Aortic smooth muscle cell (primary cell): ENCODE results near the gene CCDC188. TPM values are rescaled to one million over a fixed set of nuclear protein-coding genes. Genes with fewer than 3 reads are reported as not detected.

ENCODE experiments used
- total RNA-seq: library from RNA; depleted of rRNA; stranded (reverse); fragments of >200 nt; gene quantifications from 2 replicates; pipeline ENCODE4 v1.2.3, GENCODE V29; 2014

The CCDC188 gene
- total RNA-seq = 1.7 and 3.5 TPM in 2 replicates

DNA sequence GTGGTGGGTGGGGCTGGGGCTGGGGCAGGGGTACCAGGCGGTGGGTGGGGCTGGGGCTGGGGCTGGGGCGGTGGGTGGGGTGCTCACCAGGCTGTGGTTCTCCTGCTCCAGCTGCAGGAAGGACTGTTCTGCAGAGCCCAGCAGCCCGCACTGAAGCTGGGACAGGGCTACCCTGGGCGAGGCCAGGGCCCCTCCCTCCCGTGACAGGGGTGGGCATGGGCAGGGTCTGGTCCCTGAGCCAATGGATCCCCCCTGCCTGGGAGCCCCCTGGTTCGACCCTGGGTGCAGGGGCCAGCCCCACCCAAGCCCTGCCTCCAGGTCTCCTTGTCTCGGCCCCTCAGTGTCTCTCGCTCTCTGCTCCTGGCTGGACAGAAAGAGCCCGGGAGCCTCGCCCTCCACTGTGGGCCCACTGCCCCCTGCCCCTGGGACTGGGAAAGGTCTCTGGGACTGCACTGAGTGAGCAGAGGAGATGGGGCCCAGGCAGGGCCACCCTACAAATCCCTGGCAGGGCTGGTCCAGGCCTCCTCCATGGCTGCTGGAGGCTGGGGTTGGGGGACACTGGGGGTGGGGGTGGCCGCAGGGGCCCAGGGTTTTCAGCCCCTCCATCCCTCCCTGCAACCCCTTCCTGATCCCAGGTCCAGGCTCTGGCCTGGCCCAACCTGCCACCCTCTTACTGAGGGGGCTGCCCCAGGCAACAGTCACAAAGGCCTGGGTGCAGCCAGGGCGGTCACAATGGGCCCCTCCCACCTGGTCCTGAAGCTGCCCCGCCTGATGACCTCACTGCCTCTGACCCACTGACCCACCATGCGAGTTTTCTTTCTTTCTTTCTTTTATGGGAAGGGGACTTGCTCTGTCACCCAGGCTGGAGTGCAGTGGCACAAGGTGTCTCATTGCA is at the start of gene CCDC188:
Gene CCDC188 (minus strand): TSS at position 675 of the 895 bp plus-strand sequence. CDS start 69 bp downstream, at position 606.

DNA sequence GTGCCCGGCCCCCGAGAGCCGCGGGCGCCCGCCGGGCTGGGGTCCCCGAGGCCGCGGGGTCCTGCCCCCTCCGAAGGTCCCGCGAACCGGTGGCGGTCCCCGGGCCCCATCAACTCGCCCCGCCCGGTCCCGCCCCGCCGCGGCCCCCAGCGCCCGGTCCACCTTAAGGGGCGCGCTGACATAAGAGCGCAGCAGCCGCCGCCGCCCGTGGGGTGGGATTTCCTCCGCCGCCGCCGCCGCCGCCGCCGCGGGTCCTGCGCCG is 19.3 kb downstream of the CCDC188 start, which contains the start of gene ZDHHC8:
Gene ZDHHC8 (plus strand): TSS at position 208 of the 262 bp plus-strand sequence. CDS start 144 bp downstream, outside the sequence.

DNA sequence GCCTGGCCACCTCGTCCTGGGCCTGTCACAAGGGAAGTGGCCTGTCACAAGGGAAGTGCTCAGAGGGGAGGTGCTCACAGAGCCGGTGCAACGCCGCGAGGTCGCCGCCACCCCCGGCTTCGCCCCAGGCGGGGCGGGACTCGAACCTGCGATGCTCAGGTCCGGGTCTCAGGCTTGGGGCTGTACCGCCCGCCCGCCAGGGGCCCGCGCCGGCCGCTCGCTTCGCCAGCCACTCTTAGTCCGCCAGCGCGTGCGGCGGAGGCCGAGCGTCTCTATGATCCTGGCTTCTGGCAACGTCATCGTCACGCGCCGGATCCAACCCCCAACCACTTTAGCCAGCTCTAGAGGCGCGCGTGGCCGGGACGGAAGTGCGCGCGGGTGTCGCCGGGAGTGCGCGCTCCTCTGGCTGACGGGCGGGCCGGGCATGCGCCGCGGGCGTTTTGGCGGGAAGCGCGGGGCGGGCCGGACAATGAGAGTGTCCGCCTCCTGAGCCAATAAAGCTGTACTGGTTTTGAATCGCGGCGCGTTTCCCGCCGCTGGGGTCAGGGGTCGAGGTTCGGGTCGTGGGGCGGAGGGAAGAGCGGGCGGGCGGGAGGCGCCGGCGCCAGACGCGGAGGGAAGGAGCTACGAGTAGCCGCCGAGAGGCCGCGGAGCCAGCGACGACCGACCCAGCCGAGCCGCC is 33.8 kb downstream of the CCDC188 start, which contains the start of gene TRMT2A:
Gene TRMT2A (minus strand): TSS at position 276 of the 682 bp plus-strand sequence. CDS start 320 bp downstream, outside the sequence.

DNA sequence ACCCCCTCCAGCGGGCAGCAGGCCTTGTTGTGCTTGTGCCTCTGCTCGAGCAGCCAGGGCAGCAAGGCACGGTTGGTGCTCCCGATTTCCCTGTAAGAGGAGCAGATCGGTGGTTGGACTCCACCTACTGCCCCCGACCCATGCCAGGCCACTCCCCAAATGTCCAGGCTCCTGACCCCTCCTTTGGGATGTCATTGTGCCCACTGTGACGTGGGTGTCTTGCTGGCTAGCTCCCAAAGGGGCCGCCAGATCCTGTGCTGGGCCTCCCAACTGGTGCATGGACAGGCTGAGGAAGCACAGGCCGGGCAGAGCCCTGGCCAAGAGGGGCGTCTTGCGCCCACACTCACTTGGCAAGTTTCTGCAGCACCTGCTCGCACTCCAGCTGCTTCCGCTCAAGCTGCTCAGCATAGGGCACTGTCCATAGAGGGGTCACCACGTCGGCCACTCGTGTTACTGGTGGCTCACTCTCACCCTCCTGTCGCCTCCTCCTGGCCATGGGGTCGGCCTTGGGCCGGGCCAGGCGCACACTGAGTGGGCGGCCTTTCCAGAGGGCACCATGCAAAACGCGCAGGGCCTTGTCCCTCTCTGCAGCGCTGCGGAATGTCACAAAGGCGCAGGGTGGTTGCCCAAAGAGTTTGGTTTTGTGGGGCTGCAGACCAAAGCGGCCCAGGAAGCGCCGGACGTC is 35.0 kb downstream of the CCDC188 start, which contains the start of gene RANBP1:
Gene RANBP1 (plus strand): TSS at position 414 of the 685 bp plus-strand sequence. CDS start 81 bp downstream, at position 495.

Other genes with a start within 250 kb of the CCDC188 start
- gene COMT, start 209.3 kb downstream of the CCDC188 start, total RNA-seq = 184 and 209 TPM in 2 replicates
- gene TXNRD2, start 209.2 kb downstream of the CCDC188 start, total RNA-seq = 26.7 and 29.3 TPM in 2 replicates
- gene ARVCF, start 134.2 kb downstream of the CCDC188 start, total RNA-seq = 26.8 and 39.7 TPM in 2 replicates
- gene TANGO2, start 129.9 kb downstream of the CCDC188 start, total RNA-seq = 73.6 and 78.0 TPM in 2 replicates
- 33.2 and 42.9 TPM in 2 replicates for gene DGCR8, start 70.8 kb downstream of the CCDC188 start, total RNA-seq
- gene RANBP1, start 35.0 kb downstream of the CCDC188 start, total RNA-seq = 139 and 177 TPM in 2 replicates
- gene TRMT2A, start 33.8 kb downstream of the CCDC188 start, total RNA-seq = 45.0 and 54.4 TPM in 2 replicates
- 6.6 and 10.9 TPM in 2 replicates for gene ZDHHC8, start 19.3 kb downstream of the CCDC188 start, total RNA-seq
- gene RTN4R, start 117.3 kb upstream of the CCDC188 start, total RNA-seq = 0.12 and 0.13 TPM in 2 replicates
- gene DGCR6L, start 169.0 kb upstream of the CCDC188 start, total RNA-seq = 63.2 and 65.3 TPM in 2 replicates
- 5.0 and 5.1 TPM in 2 replicates for gene ZNF74, start 243.1 kb upstream of the CCDC188 start, total RNA-seq